HL-60 (cell line): Measurements from ENCODE around the gene TP53INP2.

Experiments used
- GABPA ChIP-seq: IDR thresholded peaks from 2 replicates; pipeline ENCODE4 v1.6.1; 2012; ENCODE audit warnings: low read depth
- POLR2AphosphoS5 ChIP-seq: IDR thresholded peaks from 2 replicates; pipeline ENCODE4 v1.6.1; 2012; ENCODE audit warnings: low read depth
- SPI1 ChIP-seq: IDR thresholded peaks from 2 replicates; pipeline ENCODE4 v1.6.1; 2012; ENCODE audit warnings: low read depth, mild to moderate bottlenecking, borderline replicate concordance
- TF ChIP-seq, protein P1 (sequence below): IDR thresholded peaks from one replicate; pipeline ENCODE4 v1.5.1; 2011; ENCODE audit warnings: low read length, control low read depth, inconsistent platforms; ENCODE audit not compliant: insufficient read depth
- TF ChIP-seq, protein P2 (sequence below): IDR thresholded peaks from 2 replicates; pipeline ENCODE4 v1.6.1; 2012; ENCODE audit warnings: low read depth; ENCODE audit not compliant: insufficient replicate concordance

- TF ChIP-seq, protein P1, sequence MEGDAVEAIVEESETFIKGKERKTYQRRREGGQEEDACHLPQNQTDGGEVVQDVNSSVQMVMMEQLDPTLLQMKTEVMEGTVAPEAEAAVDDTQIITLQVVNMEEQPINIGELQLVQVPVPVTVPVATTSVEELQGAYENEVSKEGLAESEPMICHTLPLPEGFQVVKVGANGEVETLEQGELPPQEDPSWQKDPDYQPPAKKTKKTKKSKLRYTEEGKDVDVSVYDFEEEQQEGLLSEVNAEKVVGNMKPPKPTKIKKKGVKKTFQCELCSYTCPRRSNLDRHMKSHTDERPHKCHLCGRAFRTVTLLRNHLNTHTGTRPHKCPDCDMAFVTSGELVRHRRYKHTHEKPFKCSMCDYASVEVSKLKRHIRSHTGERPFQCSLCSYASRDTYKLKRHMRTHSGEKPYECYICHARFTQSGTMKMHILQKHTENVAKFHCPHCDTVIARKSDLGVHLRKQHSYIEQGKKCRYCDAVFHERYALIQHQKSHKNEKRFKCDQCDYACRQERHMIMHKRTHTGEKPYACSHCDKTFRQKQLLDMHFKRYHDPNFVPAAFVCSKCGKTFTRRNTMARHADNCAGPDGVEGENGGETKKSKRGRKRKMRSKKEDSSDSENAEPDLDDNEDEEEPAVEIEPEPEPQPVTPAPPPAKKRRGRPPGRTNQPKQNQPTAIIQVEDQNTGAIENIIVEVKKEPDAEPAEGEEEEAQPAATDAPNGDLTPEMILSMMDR = no peak
- TF ChIP-seq POLR2AphosphoS5 = no peak
- TF ChIP-seq SPI1 = no peak
- TF ChIP-seq, protein P2, sequence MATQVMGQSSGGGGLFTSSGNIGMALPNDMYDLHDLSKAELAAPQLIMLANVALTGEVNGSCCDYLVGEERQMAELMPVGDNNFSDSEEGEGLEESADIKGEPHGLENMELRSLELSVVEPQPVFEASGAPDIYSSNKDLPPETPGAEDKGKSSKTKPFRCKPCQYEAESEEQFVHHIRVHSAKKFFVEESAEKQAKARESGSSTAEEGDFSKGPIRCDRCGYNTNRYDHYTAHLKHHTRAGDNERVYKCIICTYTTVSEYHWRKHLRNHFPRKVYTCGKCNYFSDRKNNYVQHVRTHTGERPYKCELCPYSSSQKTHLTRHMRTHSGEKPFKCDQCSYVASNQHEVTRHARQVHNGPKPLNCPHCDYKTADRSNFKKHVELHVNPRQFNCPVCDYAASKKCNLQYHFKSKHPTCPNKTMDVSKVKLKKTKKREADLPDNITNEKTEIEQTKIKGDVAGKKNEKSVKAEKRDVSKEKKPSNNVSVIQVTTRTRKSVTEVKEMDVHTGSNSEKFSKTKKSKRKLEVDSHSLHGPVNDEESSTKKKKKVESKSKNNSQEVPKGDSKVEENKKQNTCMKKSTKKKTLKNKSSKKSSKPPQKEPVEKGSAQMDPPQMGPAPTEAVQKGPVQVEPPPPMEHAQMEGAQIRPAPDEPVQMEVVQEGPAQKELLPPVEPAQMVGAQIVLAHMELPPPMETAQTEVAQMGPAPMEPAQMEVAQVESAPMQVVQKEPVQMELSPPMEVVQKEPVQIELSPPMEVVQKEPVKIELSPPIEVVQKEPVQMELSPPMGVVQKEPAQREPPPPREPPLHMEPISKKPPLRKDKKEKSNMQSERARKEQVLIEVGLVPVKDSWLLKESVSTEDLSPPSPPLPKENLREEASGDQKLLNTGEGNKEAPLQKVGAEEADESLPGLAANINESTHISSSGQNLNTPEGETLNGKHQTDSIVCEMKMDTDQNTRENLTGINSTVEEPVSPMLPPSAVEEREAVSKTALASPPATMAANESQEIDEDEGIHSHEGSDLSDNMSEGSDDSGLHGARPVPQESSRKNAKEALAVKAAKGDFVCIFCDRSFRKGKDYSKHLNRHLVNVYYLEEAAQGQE = no peak
- TF ChIP-seq GABPA = no peak
Observed at GRCh38 chr20:34751453-34751852, 47.3 kb downstream of the TP53INP2 start.
